Astrocyte of the spinal cord (primary cell): Measurements from ENCODE around the gene RFC5.

ENCODE experiments used
- DNase-seq: peaks from one replicate; pipeline ENCODE4 v3.0.0; 2011; ENCODE audit warnings: low read depth, low spot score
- H3K4me3 ChIP-seq: 2 replicates; pipeline ENCODE4 v1.5.1; 2011; ENCODE audit warnings: low read depth, mild to moderate bottlenecking, low read length, moderate library complexity
- in situ Hi-C: cut with HindIII; loops from 2 replicates; pipeline ENCODE4 v1.10.0; 2017; ENCODE audit warnings: low sequenced_read_pairs
- TF ChIP-seq, protein P1 (sequence below): IDR thresholded peaks from 2 replicates; pipeline ENCODE4 v1.5.1; 2012; ENCODE audit warnings: low read depth, mild to moderate bottlenecking, low read length, inconsistent platforms

Gene RFC5

DNA sequence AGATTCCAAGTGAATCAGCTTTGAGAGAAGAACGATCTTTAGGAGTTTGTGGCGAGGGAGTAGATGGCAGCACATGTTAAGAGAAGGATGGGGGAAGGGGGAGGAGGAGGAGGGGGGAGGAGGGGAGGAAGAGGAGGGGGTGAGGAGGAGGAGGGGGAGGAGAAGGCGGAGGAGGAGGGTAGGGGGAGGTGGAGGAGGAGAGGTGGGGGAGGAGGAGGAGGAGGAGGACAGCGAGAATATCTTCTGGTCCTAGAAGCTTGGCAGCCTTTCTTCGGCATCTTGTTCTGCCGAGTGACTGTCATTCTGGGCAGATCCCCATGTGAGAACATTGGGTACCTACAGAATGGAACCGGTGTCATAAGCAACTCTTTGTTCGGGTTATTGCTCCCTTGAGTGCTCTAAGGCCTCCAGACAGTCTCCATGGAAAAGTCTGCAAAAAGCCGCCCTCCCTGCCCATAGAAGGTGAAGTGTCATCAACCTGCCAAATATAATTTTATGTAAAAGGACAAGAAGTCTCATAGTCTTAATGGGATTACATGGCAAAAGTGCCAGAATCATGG is 6.9 kb downstream of the RFC5 start:
- DNase-seq, result no peak
- no peak overlapping the region for H3K4me3 ChIP-seq
- in situ Hi-C loops, result no loop called here
- TF ChIP-seq, protein P1, sequence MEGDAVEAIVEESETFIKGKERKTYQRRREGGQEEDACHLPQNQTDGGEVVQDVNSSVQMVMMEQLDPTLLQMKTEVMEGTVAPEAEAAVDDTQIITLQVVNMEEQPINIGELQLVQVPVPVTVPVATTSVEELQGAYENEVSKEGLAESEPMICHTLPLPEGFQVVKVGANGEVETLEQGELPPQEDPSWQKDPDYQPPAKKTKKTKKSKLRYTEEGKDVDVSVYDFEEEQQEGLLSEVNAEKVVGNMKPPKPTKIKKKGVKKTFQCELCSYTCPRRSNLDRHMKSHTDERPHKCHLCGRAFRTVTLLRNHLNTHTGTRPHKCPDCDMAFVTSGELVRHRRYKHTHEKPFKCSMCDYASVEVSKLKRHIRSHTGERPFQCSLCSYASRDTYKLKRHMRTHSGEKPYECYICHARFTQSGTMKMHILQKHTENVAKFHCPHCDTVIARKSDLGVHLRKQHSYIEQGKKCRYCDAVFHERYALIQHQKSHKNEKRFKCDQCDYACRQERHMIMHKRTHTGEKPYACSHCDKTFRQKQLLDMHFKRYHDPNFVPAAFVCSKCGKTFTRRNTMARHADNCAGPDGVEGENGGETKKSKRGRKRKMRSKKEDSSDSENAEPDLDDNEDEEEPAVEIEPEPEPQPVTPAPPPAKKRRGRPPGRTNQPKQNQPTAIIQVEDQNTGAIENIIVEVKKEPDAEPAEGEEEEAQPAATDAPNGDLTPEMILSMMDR, result no peak

DNA sequence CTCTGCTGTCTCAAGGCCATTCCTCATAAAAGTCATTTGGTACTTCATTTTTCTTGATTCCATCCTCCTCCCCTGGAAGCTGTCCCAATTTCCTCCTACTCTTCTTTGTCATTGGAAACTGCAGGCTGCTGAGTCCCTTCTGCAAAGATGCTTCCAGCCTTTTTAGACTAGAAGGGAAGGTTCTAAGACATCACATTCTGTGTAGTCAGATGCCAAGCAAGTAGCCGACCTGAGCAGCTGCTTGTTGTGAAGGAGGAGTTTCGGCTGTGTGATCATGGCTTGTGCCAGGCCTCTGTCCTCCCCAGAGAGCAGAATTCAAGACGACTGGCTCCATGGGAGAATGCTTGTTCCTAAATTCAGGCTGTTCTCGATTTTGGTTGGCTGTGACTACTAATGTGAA is 8.7 kb downstream of the RFC5 start:
- in situ Hi-C loops, result no loop called here
- TF ChIP-seq, protein P1, result no peak
- no peak for DNase-seq
- H3K4me3 ChIP-seq, result no peak overlapping the region

DNA sequence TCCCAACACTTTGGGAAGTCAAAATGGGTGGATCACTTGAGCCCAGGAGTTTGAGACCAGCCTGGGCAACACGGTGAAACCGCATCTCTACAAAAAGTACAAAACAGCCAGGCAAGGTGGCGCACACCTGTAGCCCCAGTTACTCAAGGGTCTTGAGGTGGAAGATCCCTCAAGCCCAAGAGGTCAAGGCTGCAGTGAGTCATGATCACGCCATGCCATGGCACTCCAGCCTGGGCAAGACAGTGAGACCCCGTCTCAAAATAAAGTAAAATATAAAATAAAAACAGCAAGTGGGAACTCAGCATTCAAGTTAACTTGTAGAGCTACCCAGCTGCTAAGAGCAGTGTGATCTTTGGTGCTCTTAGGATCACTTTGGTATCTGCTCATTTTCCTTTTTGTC is 12.7 kb downstream of the RFC5 start:
- TF ChIP-seq, protein P1, result no peak
- in situ Hi-C loops, result no loop called here
- no peak for DNase-seq
- H3K4me3 ChIP-seq, result no peak overlapping the region

DNA sequence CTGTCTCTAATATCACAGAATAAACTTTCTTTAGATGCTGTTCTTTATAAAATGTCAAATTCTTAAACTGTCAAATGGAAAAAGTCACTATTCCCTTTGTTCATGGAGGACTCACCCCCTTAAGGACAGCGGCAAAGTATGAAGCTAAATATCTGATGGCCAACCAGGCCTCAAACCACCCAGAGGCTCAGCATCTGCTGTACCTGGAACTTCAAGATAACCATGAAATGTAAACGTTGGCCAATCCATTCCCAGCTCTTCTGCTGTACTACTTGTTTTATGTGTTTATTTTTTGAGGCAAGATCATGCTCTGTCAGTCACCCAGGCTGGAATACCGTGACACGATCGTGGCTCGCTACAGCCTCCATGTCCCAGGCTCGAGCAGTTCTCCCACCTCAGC is 15.7 kb downstream of the RFC5 start:
- no peak for DNase-seq
- H3K4me3 ChIP-seq, result no peak overlapping the region
- TF ChIP-seq, protein P1, result no peak
- in situ Hi-C loops, result no loop called here

DNA sequence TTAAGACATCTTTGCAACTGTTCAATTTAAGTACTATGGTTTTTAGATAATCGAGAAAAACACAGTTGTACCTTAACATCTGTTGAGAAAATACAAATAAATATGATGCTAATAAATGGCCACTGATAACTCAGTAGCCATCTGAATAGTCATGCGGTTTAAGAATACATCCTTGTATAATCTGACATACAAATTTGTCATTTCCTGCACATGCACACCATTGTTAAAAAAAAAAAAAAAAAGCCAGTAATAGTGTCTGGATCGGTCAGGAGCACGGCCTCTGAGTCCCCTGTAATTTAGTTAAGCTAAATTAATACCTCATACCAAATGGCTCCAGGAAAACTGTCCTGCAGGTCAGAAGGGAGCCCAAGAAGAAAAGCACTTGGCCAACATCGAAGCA is 16.8 kb downstream of the RFC5 start:
- H3K4me3 ChIP-seq, result no peak overlapping the region
- no peak for DNase-seq
- in situ Hi-C loops, result no loop called here
- TF ChIP-seq, protein P1, result no peak

DNA sequence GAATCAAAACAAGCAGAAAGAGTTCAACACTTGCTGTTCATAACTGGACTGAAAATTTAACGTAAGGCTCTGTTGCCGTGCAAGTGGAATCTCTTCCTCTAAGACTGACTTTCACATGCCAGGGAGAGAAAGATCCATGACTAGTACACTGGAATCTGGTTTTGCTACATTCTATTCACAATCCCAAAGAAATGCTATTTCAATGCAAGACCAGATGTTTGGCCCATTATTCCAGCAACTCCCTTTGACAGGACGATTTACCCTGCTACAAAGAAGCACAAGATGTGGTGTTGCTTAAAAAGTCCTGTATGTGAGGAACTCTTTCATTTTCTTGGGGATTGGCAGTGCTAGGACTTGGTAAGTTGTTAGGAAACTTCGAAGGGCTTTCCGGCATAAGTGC is 17.4 kb downstream of the RFC5 start:
- TF ChIP-seq, protein P1, result no peak
- in situ Hi-C loops, result no loop called here
- DNase-seq, result no peak
- H3K4me3 ChIP-seq, result no peak overlapping the region
